PC-3 (cell line): Measurements from ENCODE around the gene NDUFA13.

ENCODE experiments used
- EZH2 ChIP-seq: fragments of 300-600 bp; sonication (generic); IDR thresholded peaks from one replicate; pipeline ENCODE4 v1.6.1; 2017; ENCODE audit warnings: antibody characterized with exemption, mild to moderate bottlenecking, low read length; ENCODE audit not compliant: unreplicated experiment
- EZH2phosphoT487 ChIP-seq: fragments of 300-600 bp; sonication (generic); IDR thresholded peaks from 2 replicates; pipeline ENCODE4 v1.6.1; 2018; ENCODE audit warnings: mild to moderate bottlenecking, antibody characterized with exemption, low read length, borderline replicate concordance
- TF ChIP-seq, protein P1 (sequence below): fragments of 300-600 bp; sonication (generic); conservative IDR thresholded peaks from 2 replicates; pipeline ENCODE4 v1.5.1; 2017; ENCODE audit warnings: antibody characterized with exemption, low read depth, mild to moderate bottlenecking, low read length

DNA sequence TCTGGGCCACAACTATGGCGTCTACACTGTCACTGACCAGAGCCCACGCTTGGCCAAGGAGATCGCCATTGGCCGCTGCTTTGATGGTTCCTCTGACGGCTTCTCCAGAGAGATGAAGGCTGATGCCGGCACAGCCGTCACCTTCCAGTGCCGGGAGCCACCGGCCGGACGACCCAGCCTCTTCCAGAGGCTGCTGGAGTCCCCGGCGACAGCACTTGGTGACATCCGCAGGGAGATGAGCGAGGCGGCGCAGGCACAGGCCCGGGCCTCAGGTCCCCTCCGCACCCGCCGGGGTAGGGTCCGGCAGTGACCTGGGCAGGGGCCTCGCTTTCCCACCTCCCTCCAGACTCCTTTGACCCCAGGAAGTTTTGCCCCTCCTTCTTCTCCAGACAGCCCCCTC, 29.7 kb downstream of the NDUFA13 start:
- TF ChIP-seq, protein P1, sequence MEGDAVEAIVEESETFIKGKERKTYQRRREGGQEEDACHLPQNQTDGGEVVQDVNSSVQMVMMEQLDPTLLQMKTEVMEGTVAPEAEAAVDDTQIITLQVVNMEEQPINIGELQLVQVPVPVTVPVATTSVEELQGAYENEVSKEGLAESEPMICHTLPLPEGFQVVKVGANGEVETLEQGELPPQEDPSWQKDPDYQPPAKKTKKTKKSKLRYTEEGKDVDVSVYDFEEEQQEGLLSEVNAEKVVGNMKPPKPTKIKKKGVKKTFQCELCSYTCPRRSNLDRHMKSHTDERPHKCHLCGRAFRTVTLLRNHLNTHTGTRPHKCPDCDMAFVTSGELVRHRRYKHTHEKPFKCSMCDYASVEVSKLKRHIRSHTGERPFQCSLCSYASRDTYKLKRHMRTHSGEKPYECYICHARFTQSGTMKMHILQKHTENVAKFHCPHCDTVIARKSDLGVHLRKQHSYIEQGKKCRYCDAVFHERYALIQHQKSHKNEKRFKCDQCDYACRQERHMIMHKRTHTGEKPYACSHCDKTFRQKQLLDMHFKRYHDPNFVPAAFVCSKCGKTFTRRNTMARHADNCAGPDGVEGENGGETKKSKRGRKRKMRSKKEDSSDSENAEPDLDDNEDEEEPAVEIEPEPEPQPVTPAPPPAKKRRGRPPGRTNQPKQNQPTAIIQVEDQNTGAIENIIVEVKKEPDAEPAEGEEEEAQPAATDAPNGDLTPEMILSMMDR, result no peak
- TF ChIP-seq EZH2, result no peak
- TF ChIP-seq EZH2phosphoT487, result no peak
